ENCODE data around the gene WWC1. TPM values are rescaled to one million over a fixed set of nuclear protein-coding genes. Genes with fewer than 3 reads are reported as not detected.

The WWC1 gene
- total RNA-seq, 3 donors from 2014 or later: 14.7 to 37.0 (median 17.2) TPM

- Histone ChIP-seq H3K9me3 (no peaks in the 10 kb centered on the region), H3K4me3 (no peak overlapping the region), H3K36me3 (ENCODE audit: low read depth) (no peaks in the 10 kb centered on the region), H3K4me1 (ENCODE audit: low read depth) (peaks cover 10% of the 10 kb centered on the region)
- intact Hi-C loops (cut with DNase I, micrococcal nuclease): no loop called here
- no peak for TF ChIP-seq CTCF (IDR thresholded peaks at IDR 0.05)
- ATAC-seq (no peak), DNase-seq (no peak)
These were observed 4.1 kb upstream of the WWC1 start for GRCh38 chr5:168287362-168287761.

DNA sequence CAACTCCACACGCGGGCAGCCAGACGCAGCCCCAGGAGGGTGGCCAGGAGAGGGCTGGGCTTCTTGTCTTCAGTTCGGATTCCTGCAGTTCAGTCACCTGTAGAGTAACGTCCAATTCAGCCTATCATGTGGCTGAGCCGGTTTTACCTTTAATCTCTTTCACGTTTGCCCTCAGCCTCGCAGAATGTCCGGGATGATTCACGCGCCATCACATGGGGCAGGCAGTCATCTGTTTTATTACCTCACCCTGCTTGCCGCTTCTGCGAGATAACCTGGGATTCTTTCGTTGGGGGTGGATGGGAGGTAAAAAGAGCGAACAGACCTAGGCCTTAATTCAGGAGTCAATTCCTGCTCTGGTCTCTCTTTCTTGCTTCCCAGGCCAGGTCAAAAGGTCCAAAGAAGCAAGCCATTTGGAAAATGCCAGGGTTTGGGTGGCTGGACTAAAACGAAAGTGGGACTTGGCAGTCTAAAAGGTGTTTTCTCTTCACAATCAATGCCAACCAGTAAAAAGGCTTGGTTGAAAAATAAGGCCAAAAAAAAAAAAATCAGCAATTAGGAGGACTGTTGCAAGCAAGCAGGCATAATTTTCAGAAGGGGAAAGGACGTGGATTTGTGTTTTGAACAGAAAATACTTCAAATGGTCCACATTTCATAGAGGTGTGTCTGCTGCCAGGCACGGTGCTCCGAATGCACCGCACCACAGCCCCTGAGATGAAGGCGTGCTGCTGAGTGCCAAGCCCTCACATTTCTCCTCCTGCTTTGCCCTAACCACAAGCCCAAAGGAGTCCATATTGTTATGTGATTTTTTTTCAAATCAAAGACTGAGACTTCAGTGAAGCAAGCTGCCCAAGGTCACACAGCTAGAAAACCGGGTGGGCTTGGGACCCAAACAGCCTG, 2.8 kb upstream of the WWC1 start:
- Histone ChIP-seq H3K36me3 (ENCODE audit: low read depth) (no peaks in the 10 kb centered on the region), H3K4me3 (no peak overlapping the region)
- peak; percentile 76 to 80 (median 80) for DNase-seq

DNA sequence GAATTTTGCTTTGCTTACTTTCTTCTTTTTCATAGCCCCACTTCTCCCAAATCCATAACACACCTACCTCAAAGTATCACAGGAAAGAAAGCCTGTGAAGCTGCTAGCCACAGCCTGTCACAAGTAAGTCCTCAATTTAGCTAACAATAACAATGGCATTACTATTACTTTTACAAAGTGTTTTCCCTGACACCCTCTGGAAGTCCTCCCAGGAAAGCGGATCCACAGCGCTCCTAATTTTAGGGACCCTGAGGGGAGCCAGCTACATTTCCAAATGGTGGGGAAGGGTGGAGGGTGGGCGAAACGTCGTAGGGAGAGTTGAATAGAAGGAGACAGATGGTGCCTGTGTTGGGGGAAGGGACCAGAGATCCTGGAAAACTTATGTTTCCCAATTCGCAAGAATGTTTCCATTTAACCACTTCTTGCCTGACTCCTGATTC, 523 bp upstream of the WWC1 start:
- Histone ChIP-seq H3K4me3 (no peak overlapping the region), H3K9me3 (no peaks in the 10 kb centered on the region), H3K36me3 (ENCODE audit: low read depth) (no peaks in the 10 kb centered on the region), H3K4me1 (ENCODE audit: low read depth) (peaks cover 12% of the 10 kb centered on the region)
- ATAC-seq (no peak), DNase-seq (no peak)
- intact Hi-C loops (cut with DNase I, micrococcal nuclease): no loop called here
- TF ChIP-seq CTCF (IDR thresholded peaks at IDR 0.05): no peak

More for the DNA sequence above, 2.8 kb upstream of the WWC1 start:
- intact Hi-C loops (cut with DNase I, micrococcal nuclease): no loop called here
- no peaks in the 10 kb centered on the region for H3K9me3 ChIP-seq
- peaks cover 12% of the 10 kb centered on the region for H3K4me1 ChIP-seq (ENCODE audit: low read depth)
- peak; percentile 82 for ATAC-seq
- no peak for TF ChIP-seq CTCF (IDR thresholded peaks at IDR 0.05)

- intact Hi-C loops (cut with DNase I, micrococcal nuclease): no loop called here
- peak; percentile 38 to 65 (median 62) for DNase-seq
- peaks cover 12% of the 10 kb centered on the region for H3K4me1 ChIP-seq (ENCODE audit: low read depth)
- no peak for TF ChIP-seq CTCF (IDR thresholded peaks at IDR 0.05)
- H3K9me3 ChIP-seq: no peaks in the 10 kb centered on the region
- H3K36me3 ChIP-seq (ENCODE audit: low read depth): no peaks in the 10 kb centered on the region
- peak overlapping the region; percentile 40 for H3K4me3 ChIP-seq
- peak; percentile 25 for ATAC-seq
These were observed 730 bp downstream of the WWC1 start for GRCh38 chr5:168291964-168292785.

GRCh38 chr5:168292786-168293696, 1.6 kb downstream of the WWC1 start:
- Histone ChIP-seq H3K4me3 (no peak overlapping the region), H3K9me3 (no peaks in the 10 kb centered on the region), H3K36me3 (ENCODE audit: low read depth) (no peaks in the 10 kb centered on the region), H3K4me1 (ENCODE audit: low read depth) (peaks cover 8% of the 10 kb centered on the region)
- intact Hi-C loops (cut with DNase I, micrococcal nuclease): no loop called here
- ATAC-seq: no peak
- DNase-seq: no peak
- no peak for TF ChIP-seq CTCF (IDR thresholded peaks at IDR 0.05)
